SH-SY5Y (cell line): ENCODE data around the gene SLC1A5.

Experiments used
- GATA2 ChIP-seq: IDR thresholded peaks from 2 replicates; pipeline ENCODE4 v1.6.1; 2011; ENCODE audit warnings: mild to moderate bottlenecking, low read depth, low read length
- GATA3 ChIP-seq: IDR thresholded peaks from 2 replicates; pipeline ENCODE4 v1.6.1; 2011; ENCODE audit warnings: low read depth, mild to moderate bottlenecking, low read length, moderate library complexity

GRCh38 chr19:46783670-46784069 lies 4.7 kb downstream of the SLC1A5 start:
- TF ChIP-seq GATA2 (no peak), GATA3 (no peak)
